HCT116 (cell line): ENCODE results near the gene WTAP. TPM values are rescaled to one million over a fixed set of nuclear protein-coding genes. Genes with fewer than 3 reads are reported as not detected.
"Not testable (repeated sequence)": the region's sequence is repeated elsewhere in the genome, so short reads cannot be mapped to it uniquely, and the experiment has no call there.

ENCODE experiments used
- ATAC-seq: fragments of 200-7000 bp; cut with Tn5 transposase; 2 replicates; pipeline ENCODE4 v1.9.1; 2020; ENCODE audit warnings: mild to moderate bottlenecking, moderate library complexity
- BruUV-seq: library from RNA; stranded (reverse); fragments of 400-500 nt; replicated peaks from 2 replicates; lab custom pipeline; 2021; lab: Mats Ljungman, UMichigan
- CTCF ChIA-PET: fragments of 300-600 bp; sonication (Branson Sonifier 250); formaldehyde crosslinking; loops from one replicate; lab custom pipeline; 2021; ENCODE audit warnings: antibody characterized with exemption; lab: Charles Lee
- POLR2A ChIA-PET: fragments of 300-600, 350-600 bp; sonication (Branson Sonifier 250); formaldehyde crosslinking; loops from one replicate; lab custom pipeline; 2021; ENCODE audit warnings: antibody characterized with exemption; lab: Charles Lee
- RAD21 ChIA-PET, 2 experiments: fragments of 300-600 bp; sonication (Branson Sonifier 250); formaldehyde crosslinking; loops; one replicate each; lab custom pipeline; 2023; ENCODE audit warnings: low total read pairs in 2 of 2; ENCODE audit not compliant: uncharacterized antibody in 2 of 2, unreplicated experiment in 2 of 2, low non-redundant PET in 1 of 2; lab: Charles Lee
- DNase-seq: peaks from one replicate; pipeline ENCODE4 v3.0.0-alpha.2; 2010; ENCODE audit warnings: low read depth, low spot score
- H2AFZ ChIP-seq: fragments of 200-600 bp; shearing (Covaris generic), sonication (generic); 2 replicates; pipeline ENCODE4 v1.6.1; 2017; ENCODE audit warnings: low read depth, mixed run types, mixed read lengths, antibody characterized with exemption, low read length; ENCODE audit not compliant: poor library complexity, severe bottlenecking
- H3K27ac ChIP-seq: 2 replicates; pipeline ENCODE4 v1.5.1; 2012; ENCODE audit warnings: low read depth, low read length
- H3K27me3 ChIP-seq: fragments of 200-600 bp; sonication (generic); 2 replicates; pipeline ENCODE4 v1.6.1; 2016; ENCODE audit warnings: mixed run types, low read length, mixed read lengths; ENCODE audit not compliant: insufficient read depth
- H3K36me3 ChIP-seq, 2 experiments: fragments of 200-500 bp in 1 of 2; fragments of 200-600 bp in 1 of 2; sonication (Bioruptor generic) in 1 of 2; sonication (generic) in 1 of 2; 2 replicates each; pipeline versions ENCODE4 v1.5.1 to v1.6.1; 2014 to 2016; ENCODE audit warnings: low read length in 2 of 2, inconsistent platforms in 1 of 2, mixed read lengths in 1 of 2, mixed run types in 1 of 2; ENCODE audit not compliant: insufficient read depth in 2 of 2, control insufficient read depth in 1 of 2
- H3K4me1 ChIP-seq, 2 experiments: fragments of 200-600 bp in 1 of 2; sonication (generic) in 1 of 2; 2 replicates each; pipeline versions ENCODE4 v1.5.1 to v1.6.1; 2012 to 2017; ENCODE audit warnings: low read length in 2 of 2, inconsistent platforms in 1 of 2, mild to moderate bottlenecking in 1 of 2, mixed read lengths in 1 of 2, mixed run types in 1 of 2, moderate library complexity in 1 of 2; ENCODE audit not compliant: insufficient read depth in 2 of 2, control insufficient read depth in 1 of 2
- H3K4me2 ChIP-seq: fragments of 200-600 bp; sonication (generic); 2 replicates; pipeline ENCODE4 v1.6.1; 2017; ENCODE audit warnings: mixed run types, low read length, mixed read lengths
- H3K4me3 ChIP-seq, 2 experiments: fragments of 200-600 bp in 1 of 2; sonication (generic) in 1 of 2; replicated peaks in 1 of 2; 2 replicates each; pipeline ENCODE4 v1.5.1; 2011 to 2016; ENCODE audit warnings: low read length in 2 of 2, control low read depth in 1 of 2, low read depth in 1 of 2, mild to moderate bottlenecking in 1 of 2, mixed read lengths in 1 of 2, mixed run types in 1 of 2
- H3K79me2 ChIP-seq: fragments of 200-600 bp; sonication (generic); 2 replicates; pipeline ENCODE4 v1.6.1; 2017; ENCODE audit warnings: mild to moderate bottlenecking, mixed run types, low read length, moderate library complexity, mixed read lengths; ENCODE audit not compliant: insufficient read depth
- H3K9ac ChIP-seq: fragments of 200-600 bp; sonication (generic); 2 replicates; pipeline ENCODE4 v1.6.1; 2016; ENCODE audit warnings: low read length, mixed read lengths
- H3K9me2 ChIP-seq: fragments of 200-600 bp; sonication (generic), shearing (Covaris generic); 2 replicates; pipeline ENCODE4 v1.6.1; 2017; ENCODE audit warnings: mixed run types, mild to moderate bottlenecking, moderate library complexity; ENCODE audit not compliant: insufficient read depth
- H3K9me3 ChIP-seq, 2 experiments: fragments of 200-500 bp in 1 of 2; fragments of 200-600 bp in 1 of 2; sonication (Bioruptor generic) in 1 of 2; sonication (generic) in 1 of 2; 2 replicates each; pipeline ENCODE4 v1.6.1; 2014 to 2017; ENCODE audit warnings: low read length in 2 of 2, mixed read lengths in 2 of 2, inconsistent platforms in 1 of 2, low read depth in 1 of 2, mild to moderate bottlenecking in 1 of 2, mixed run types in 1 of 2, moderate library complexity in 1 of 2; ENCODE audit not compliant: control insufficient read depth in 1 of 2, insufficient read depth in 1 of 2
- H4K20me1 ChIP-seq: fragments of 200-600 bp; sonication (generic), shearing (Covaris generic); 2 replicates; pipeline ENCODE4 v1.6.1; 2017; ENCODE audit warnings: mixed run types, mild to moderate bottlenecking, moderate library complexity; ENCODE audit not compliant: insufficient read depth
- CEBPB ChIP-seq: IDR thresholded peaks from 2 replicates; pipeline ENCODE4 v1.6.1; 2012; ENCODE audit warnings: low read depth
- SP1 ChIP-seq: IDR thresholded peaks from 2 replicates; pipeline ENCODE4 v1.6.1; 2012; ENCODE audit warnings: low read depth
- intact Hi-C: fragments of 100-400 bp; cut with micrococcal nuclease; formaldehyde crosslinking; loops from 2 replicates; pipeline ENCODE4 v1.10.0; 2022
- total RNA-seq: library from RNA; stranded (reverse); gene quantifications from one replicate; pipeline ENCODE4 v1.2.1, GENCODE V29; 2021; ENCODE audit not compliant: unreplicated experiment

WTAP gene
- total RNA-seq, 1 experiment from 2014 or later = 88.6 TPM

- POLR2A ChIA-PET, intact Hi-C loops, H3K27ac ChIP-seq, RAD21 ChIA-PET, H3K9ac ChIP-seq, H3K4me1 ChIP-seq, H3K27me3 ChIP-seq, DNase-seq, H3K9me2 ChIP-seq, CTCF ChIA-PET, H2AFZ ChIP-seq, H3K4me2 ChIP-seq, BruUV-seq, H3K4me3 ChIP-seq, ATAC-seq, H3K9me3 ChIP-seq: not testable (repeated sequence)
- Histone ChIP-seq H3K79me2 (peaks cover 98% of the 10 kb centered on the region), H4K20me1 (peaks cover 30% of the 10 kb centered on the region), H3K36me3 (peaks cover 68 to 83% of the 10 kb centered on the region in 2 experiments)
Measured at GRCh38 chr6:159748127-159748526, 20.8 kb downstream of the WTAP start.

- no TSS peak for BruUV-seq
- H3K79me2 ChIP-seq = peaks cover 85% of the 10 kb centered on the region
- H3K9me2 ChIP-seq = no peaks in the 10 kb centered on the region
- DNase-seq (no peak), ATAC-seq (no peak)
- no peak overlapping the region for H3K27ac ChIP-seq
- H4K20me1 ChIP-seq = peaks cover 14% of the 10 kb centered on the region
- intact Hi-C loops = no loop called here
- POLR2A ChIA-PET = interaction anchor here (1.5 kb wide), 1 partner anchor 38 kb away, joined by 4 read pairs; the partner anchor contains the start of gene TCP1
- RAD21 ChIA-PET = no interaction called here
- H3K36me3 ChIP-seq = peaks cover 56 to 76% of the 10 kb centered on the region in 2 experiments
- no peaks in the 10 kb centered on the region for H3K9me3 ChIP-seq
- TF ChIP-seq SP1 (no peak), CEBPB (no peak)
- H3K4me3 ChIP-seq = no peak overlapping the region
- no peaks in the 10 kb centered on the region for H3K27me3 ChIP-seq
- no peak overlapping the region for H3K9ac ChIP-seq
- no peaks in the 10 kb centered on the region for H3K4me1 ChIP-seq
- CTCF ChIA-PET = no interaction called here
- H3K4me2 ChIP-seq = no peak overlapping the region
- H2AFZ ChIP-seq = no peak overlapping the region
Measured at GRCh38 chr6:159751448-159751847, 24.1 kb downstream of the WTAP start.
